WERI-Rb-1 (cell line): Measurements from ENCODE around the gene AACS.
A peak's percentile ranks its signal among the peaks of the same experiment; 100 is the strongest.

Source experiments
- DNase-seq: peaks from one replicate; pipeline ENCODE4 v3.0.0-alpha.2; 2020
- H3K27ac ChIP-seq: fragments of 250-450 bp; sonication (Bioruptor Pico); 2 replicates; pipeline ENCODE4 v1.5.1; 2020; ENCODE audit warnings: mild to moderate bottlenecking, moderate library complexity
- H3K27me3 ChIP-seq: fragments of 250-450 bp; sonication (Bioruptor Pico); 2 replicates; pipeline ENCODE4 v1.5.1; 2021; ENCODE audit warnings: mild to moderate bottlenecking, low read depth, moderate library complexity; ENCODE audit not compliant: insufficient read depth, severe bottlenecking
- H3K36me3 ChIP-seq: fragments of 250-450 bp; sonication (Bioruptor Pico); 2 replicates; pipeline ENCODE4 v1.5.1; 2020; ENCODE audit warnings: mild to moderate bottlenecking, moderate library complexity
- H3K4me3 ChIP-seq: 2 replicates; pipeline ENCODE4 v1.5.1; 2011; ENCODE audit warnings: low read depth, mild to moderate bottlenecking, control low read depth, low read length
- H3K9me3 ChIP-seq: fragments of 250-450 bp; sonication (Bioruptor Pico); 2 replicates; pipeline ENCODE4 v1.5.1; 2021; ENCODE audit warnings: mild to moderate bottlenecking, moderate library complexity; ENCODE audit not compliant: severe bottlenecking
- CTCF ChIP-seq: IDR thresholded peaks from 2 replicates; pipeline ENCODE4 v1.5.1; 2011; ENCODE audit warnings: low read depth, mild to moderate bottlenecking, control low read depth, inconsistent platforms, low read length

The AACS gene

GRCh38 chr12:125157177-125157576 lies 91.9 kb downstream of the AACS start:
- Histone ChIP-seq H3K36me3 (no peaks in the 10 kb centered on the region), H3K27me3 (no peaks in the 10 kb centered on the region), H3K27ac (no peak overlapping the region), H3K9me3 (no peaks in the 10 kb centered on the region), H3K4me3 (no peak overlapping the region)
- TF ChIP-seq CTCF = no peak
- no peak for DNase-seq

GRCh38 chr12:125159702-125160101 lies 94.5 kb downstream of the AACS start:
- Histone ChIP-seq H3K4me3 (no peak overlapping the region), H3K27ac (peak overlapping the region; percentile 18; the same call in 1 of the 2 replicates), H3K36me3 (no peaks in the 10 kb centered on the region), H3K9me3 (no peaks in the 10 kb centered on the region), H3K27me3 (no peaks in the 10 kb centered on the region)
- TF ChIP-seq CTCF = no peak
- DNase-seq = no peak

GRCh38 chr12:125160281-125160955 lies 95.2 kb downstream of the AACS start:
- Histone ChIP-seq H3K27ac (peak overlapping the region; percentile 75), H3K4me3 (no peak overlapping the region), H3K9me3 (no peaks in the 10 kb centered on the region), H3K27me3 (no peaks in the 10 kb centered on the region), H3K36me3 (no peaks in the 10 kb centered on the region)
- no peak for DNase-seq
- TF ChIP-seq CTCF = no peak

- H3K4me3 ChIP-seq = peak overlapping the region; percentile 17; the same call in 1 of the 2 replicates
- no peaks in the 10 kb centered on the region for H3K27me3 ChIP-seq
- H3K36me3 ChIP-seq = no peaks in the 10 kb centered on the region
- H3K27ac ChIP-seq = peak overlapping the region; percentile 75
- DNase-seq = peak; percentile 54
- TF ChIP-seq CTCF = no peak
- no peaks in the 10 kb centered on the region for H3K9me3 ChIP-seq
Measured at GRCh38 chr12:125161712-125162022, 96.4 kb downstream of the AACS start.

GRCh38 chr12:125162489-125163028 lies 97.3 kb downstream of the AACS start:
- Histone ChIP-seq H3K27ac (peak overlapping the region; percentile 75; the same call in 1 of the 2 replicates), H3K36me3 (no peaks in the 10 kb centered on the region), H3K9me3 (no peaks in the 10 kb centered on the region), H3K4me3 (no peak overlapping the region), H3K27me3 (no peaks in the 10 kb centered on the region)
- no peak for DNase-seq
- no peak for TF ChIP-seq CTCF

GRCh38 chr12:125163148-125163547 lies 97.9 kb downstream of the AACS start:
- Histone ChIP-seq H3K36me3 (no peaks in the 10 kb centered on the region), H3K4me3 (no peak overlapping the region), H3K27ac (no peak overlapping the region), H3K27me3 (no peaks in the 10 kb centered on the region), H3K9me3 (no peaks in the 10 kb centered on the region)
- no peak for DNase-seq
- no peak for TF ChIP-seq CTCF
